Coronary artery (tissue), 2 donors: ENCODE measurements around the gene MOB1B.

ENCODE experiments used
- DNase-seq: peaks from one replicate; pipeline ENCODE4 v3.0.0-alpha.2; 2017; ENCODE audit warnings: low spot score
- H3K27ac ChIP-seq, 2 donors: fragments of 200-600 bp; sonication (generic); one replicate each; pipeline ENCODE4 v1.5.1; 2016 to 2019
- H3K4me3 ChIP-seq: fragments of 200-600 bp; sonication (generic); 2 replicates; pipeline ENCODE4 v1.5.1; 2016; ENCODE audit warnings: mild to moderate bottlenecking, moderate library complexity
- TF ChIP-seq, protein P1 (sequence below): fragments of 200-600 bp; sonication (generic); IDR thresholded peaks from one replicate; pipeline ENCODE4 v1.5.1; 2019; ENCODE audit warnings: antibody characterized with exemption

MOB1B gene

DNA sequence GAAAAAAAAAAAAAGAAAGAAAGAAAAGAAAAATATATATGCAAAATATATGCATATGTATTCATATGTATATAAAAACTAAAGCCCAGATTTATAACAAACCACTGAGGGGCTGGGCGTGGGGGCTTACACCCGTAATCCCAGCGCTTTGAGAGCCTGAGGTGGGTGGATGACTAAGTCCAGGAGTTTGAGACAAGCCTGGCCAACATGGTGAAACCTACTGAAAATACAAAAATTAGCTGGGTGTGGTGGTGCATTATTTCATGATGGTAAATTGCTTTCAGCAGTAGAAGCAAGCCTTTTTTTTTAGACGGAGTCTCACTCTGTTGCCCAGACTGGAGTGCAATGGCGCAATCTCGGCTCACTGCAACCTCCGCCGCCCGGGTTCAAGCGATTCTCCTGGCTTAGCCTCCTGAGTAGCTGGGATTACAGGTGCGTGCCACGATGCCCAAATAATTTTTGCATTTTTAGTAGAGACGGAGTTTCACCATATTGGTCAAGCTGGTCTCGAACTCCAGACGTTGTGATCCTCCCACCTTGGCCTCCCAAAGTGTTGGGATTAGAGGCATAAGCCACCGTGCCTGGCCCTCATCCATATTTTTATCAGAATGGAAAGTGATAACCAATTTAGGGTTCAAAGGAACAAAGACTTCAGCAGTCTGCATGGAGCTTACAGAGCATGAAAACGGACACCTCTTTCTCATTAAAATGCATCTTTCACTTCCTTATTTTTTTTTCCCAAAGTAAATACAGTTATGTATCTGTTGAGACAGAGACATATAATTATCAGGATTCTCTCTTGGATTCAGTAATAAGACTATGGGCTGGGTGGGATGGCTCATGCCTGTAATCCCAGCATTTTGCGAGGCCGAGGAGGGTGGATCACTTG lies 27.7 kb upstream of the MOB1B start:
- Histone ChIP-seq H3K4me3 (no peak overlapping the region), H3K27ac (no peak overlapping the region)
- TF ChIP-seq, protein P1, sequence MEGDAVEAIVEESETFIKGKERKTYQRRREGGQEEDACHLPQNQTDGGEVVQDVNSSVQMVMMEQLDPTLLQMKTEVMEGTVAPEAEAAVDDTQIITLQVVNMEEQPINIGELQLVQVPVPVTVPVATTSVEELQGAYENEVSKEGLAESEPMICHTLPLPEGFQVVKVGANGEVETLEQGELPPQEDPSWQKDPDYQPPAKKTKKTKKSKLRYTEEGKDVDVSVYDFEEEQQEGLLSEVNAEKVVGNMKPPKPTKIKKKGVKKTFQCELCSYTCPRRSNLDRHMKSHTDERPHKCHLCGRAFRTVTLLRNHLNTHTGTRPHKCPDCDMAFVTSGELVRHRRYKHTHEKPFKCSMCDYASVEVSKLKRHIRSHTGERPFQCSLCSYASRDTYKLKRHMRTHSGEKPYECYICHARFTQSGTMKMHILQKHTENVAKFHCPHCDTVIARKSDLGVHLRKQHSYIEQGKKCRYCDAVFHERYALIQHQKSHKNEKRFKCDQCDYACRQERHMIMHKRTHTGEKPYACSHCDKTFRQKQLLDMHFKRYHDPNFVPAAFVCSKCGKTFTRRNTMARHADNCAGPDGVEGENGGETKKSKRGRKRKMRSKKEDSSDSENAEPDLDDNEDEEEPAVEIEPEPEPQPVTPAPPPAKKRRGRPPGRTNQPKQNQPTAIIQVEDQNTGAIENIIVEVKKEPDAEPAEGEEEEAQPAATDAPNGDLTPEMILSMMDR, result no peak
- no peak for DNase-seq

DNA sequence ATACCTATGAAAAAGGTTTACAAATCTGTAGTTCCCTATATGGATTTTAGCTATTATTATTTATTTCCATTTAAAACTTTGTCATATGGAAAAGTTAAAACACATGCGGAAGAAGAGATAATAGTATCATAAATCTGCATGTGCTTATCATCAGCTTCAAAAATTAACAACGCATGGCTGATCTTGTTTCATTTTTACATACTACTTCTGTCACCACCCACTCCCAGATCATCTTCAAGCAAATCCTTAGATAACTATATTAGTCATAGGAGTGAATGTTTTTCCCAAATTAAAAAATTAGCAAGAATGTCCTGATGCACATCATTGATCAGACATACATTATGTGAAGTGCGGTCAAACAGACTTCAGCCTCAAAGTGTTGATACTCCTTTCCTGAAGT lies 24.6 kb upstream of the MOB1B start:
- TF ChIP-seq, protein P1, result no peak
- no peak overlapping the region for H3K4me3 ChIP-seq
- H3K27ac ChIP-seq, result no peak overlapping the region
- DNase-seq, result no peak

DNA sequence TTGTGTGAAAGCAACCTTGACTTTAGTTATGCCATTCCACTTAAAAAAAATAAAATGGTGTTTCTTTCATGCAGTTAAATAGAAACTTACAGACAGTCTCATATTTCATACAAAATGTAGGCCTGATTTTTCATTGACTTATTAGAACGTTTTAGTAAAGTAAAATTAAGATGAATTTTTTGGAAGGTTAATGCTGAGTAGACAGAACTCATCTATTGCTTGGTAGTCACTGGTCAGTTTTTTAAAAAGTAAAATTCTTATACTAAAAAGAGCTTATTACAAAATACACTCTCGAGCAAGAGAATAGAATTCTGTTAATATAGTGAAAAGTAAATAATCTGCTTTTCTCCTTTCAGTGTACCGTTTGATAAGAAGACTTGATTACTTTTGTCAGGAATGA lies 21.4 kb upstream of the MOB1B start:
- Histone ChIP-seq H3K27ac (no peak overlapping the region), H3K4me3 (no peak overlapping the region)
- DNase-seq, result no peak
- TF ChIP-seq, protein P1, result no peak

DNA sequence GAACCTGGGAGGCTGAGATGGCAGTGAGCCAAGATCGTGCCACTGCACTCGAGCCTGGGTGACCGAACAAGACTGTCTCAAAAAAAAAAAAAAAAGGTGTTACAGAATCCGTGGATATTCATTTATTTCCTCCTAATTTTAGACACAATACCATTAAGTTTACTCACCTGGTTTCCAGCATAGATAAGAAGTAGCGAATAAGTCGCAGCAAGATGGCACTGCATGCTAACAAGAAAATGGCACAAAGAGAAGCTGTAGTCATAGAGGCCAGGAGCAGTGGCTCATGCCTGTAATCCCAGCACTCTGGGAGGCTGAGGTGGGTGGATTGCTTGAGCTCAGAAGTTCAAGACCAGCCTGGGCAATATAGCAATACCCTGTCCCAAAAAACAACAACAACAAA lies 17.0 kb upstream of the MOB1B start:
- DNase-seq, result no peak
- TF ChIP-seq, protein P1, result no peak
- H3K4me3 ChIP-seq, result no peak overlapping the region
- H3K27ac ChIP-seq, result no peak overlapping the region

DNA sequence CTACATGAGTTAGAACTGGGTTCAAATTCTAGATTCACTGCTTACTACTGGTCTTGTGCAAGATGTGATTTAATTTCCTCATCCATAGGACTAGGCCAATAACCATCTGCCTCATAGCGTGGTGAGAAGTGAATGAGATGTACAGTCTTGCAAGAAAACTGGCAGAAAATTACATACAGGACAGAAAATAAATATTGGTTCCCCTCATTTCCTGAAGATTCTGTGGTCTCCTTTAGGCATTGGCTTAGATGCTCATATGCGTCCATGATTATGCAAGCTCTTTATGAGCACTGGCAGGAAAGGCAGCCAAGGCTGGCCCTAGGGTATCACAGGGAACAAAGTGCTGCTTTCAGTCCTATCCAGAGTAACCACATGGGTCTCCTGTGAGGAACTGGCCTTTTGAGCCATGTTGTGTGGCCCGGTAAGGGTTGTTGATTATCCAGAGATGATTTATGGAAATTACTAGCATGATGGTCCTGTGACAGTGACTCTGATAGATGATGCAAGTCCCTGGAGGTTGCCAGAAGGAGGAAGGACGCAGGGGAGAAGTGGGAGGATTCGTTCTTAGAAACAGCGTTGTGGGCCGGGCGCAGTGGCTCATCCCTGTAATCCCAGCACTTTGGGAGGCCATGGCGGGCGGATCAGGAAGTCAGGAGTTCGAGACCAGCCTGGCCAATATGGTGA lies 9.9 kb upstream of the MOB1B start:
- H3K4me3 ChIP-seq, result no peak overlapping the region
- TF ChIP-seq, protein P1, result no peak
- H3K27ac ChIP-seq, result peak overlapping the region in 1 of 2 donors; percentile 17
- no peak for DNase-seq

DNA sequence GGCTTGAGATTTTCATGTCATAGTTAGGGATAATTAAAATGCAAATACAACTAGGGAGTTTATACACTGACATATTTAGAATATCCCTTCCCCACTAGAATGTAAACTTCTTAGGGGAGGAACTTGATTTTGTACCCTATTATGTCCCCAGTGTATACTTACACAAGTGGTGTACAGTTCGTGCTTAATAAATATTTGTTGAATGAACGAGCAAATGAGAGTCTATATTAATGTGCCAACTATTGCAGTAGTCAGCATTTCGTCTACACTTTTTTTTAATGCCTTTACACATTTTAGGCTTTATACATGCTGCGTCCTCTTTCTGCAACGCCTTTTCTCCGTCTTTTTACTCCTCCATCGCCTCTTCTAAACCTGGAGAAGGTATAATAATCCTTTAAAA lies 8.4 kb upstream of the MOB1B start:
- Histone ChIP-seq H3K4me3 (no peak overlapping the region), H3K27ac (no peak overlapping the region)
- DNase-seq, result no peak
- TF ChIP-seq, protein P1, result no peak

DNA sequence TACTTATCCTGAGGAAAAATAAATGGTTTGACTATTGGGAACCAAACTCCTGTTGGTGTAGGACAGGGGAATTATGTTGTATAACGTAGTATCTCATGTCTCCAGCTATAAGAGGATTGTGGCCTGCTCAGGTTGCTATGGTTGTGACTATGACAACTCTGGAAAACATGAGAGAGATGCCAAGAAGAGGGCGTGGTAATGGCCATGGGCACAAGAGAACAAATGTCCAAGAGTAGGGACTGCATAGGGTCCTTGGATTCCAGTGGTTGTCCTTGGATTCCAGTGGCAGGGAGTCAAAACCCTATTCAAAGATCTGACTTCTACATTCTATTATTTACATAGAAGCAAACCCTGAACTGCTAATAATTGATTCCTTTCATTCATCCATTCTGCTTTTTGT lies 6.8 kb upstream of the MOB1B start:
- Histone ChIP-seq H3K4me3 (no peak overlapping the region), H3K27ac (peak overlapping the region in 1 of 2 donors; percentile 2)
- TF ChIP-seq, protein P1, result no peak
- DNase-seq, result no peak
